HG02970 (cell line): ENCODE results near the gene OR4C45.
"Not testable (repeated sequence)": the region's sequence is repeated elsewhere in the genome, so short reads cannot be mapped to it uniquely, and the experiment has no call there.

Experiments used
- ATAC-seq: cut with Tn5 transposase; IDR thresholded peaks from one replicate; pipeline ENCODE4 v1.9.1; 2021; ENCODE audit warnings: mild to moderate bottlenecking, moderate library complexity, moderate number of reproducible peaks; ENCODE audit not compliant: unreplicated experiment, low FRiP score

The OR4C45 gene

DNA sequence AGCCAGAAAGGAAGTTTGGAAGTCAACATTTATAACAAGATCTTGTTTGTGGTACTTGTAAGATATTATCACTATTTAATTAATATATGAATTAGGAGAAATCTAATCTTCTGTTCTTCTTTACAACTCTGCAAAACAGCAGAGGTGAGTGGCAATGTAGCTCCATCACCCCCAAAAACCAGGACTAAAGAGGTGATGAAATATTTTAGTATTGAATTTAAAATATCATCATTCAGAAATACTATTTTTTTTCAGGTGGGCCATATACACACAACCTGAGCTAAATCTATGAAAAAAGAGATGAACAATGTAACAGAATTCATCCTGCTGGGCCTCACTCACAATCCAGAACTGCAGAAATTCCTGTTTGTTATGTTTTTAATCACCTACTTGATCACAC is at the start of gene OR4C45:
TSS of gene OR4C45 (plus strand) at position 301 of the 400 bp plus-strand sequence.
- no peak for ATAC-seq

DNA sequence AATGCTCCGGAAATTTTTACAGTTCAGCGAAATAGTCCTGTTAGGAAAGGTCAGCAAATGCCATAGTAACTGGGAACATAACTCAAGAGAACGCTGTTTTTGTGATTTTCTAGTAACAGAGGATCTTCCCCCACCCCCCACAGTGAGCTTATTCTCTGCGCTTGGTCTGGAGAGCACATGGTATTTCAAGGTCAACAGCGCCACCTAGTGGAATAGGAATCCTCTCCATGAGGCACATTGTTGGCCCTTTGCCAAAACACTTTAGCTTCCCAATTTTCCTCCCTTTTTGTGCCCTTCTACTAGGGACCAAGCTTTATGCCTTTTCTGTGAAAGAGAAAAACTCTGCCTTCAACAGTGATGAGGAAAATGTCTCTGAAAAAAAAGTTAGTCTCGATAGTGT is 37.1 kb upstream of the OR4C45 start:
- no peak for ATAC-seq

- ATAC-seq = no peak
Measured at GRCh38 chr11:50030193-50030592, 2.5 kb upstream of the OR4C45 start.

- not testable (repeated sequence) for ATAC-seq
Measured at GRCh38 chr11:50036239-50036638, 3.6 kb downstream of the OR4C45 start.

DNA sequence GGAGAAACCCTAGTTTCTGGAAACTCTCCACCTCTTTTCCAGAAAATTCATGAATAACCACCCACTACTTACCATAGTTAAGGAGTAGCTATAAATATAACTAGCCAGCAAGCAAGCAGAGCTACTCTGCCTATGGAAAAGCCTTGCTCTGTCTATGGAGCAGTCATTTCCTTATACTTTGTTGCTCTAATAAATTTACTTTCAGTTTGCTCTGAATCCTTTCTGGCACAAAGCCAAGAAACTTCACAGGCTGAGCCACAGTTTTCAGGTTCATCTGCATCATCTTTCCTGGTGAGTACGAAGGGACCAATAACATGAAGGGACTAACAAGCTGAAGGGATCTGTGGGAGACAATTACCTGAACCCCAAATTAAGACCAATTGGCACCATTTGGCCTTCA is 4.6 kb downstream of the OR4C45 start:
- ATAC-seq = no peak

DNA sequence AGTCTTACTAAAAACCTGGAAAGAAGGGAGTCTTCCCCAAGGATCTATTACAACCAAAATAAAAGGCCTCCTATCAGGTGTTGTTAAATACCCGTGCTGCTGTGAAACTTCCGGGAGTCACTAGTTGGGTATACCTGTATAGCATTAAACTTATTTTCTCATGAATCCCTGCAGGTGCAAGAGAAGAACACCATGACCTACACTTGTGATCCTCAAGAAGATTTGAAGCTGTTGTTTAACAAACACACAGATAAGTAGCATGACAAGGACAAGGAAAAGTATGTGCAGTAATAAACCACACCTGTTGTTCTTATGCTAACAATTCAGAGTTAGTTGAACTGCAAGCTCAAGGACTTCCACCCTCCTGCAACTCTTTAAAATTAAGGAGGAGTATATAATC is 12.0 kb downstream of the OR4C45 start:
- no peak for ATAC-seq

DNA sequence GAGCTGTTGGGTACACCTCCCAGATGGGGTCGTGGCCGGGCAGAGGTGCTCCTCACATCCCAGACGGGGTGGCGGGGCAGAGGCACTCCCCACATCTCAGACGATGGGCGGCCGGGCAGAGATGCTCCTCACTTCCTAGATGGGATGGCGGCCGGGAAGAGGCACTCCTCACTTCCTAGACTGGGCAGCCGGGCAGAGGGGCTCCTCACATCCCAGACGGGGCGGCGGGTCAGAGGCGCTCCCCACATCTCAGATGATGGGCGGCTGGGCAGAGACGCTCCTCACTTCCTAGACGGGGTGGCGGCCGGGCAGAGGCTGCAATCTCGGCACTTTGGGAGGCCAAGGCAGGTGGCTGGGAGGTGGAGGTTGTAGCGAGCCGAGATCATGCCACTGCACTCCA is 30.4 kb downstream of the OR4C45 start:
- ATAC-seq = not testable (repeated sequence)

DNA sequence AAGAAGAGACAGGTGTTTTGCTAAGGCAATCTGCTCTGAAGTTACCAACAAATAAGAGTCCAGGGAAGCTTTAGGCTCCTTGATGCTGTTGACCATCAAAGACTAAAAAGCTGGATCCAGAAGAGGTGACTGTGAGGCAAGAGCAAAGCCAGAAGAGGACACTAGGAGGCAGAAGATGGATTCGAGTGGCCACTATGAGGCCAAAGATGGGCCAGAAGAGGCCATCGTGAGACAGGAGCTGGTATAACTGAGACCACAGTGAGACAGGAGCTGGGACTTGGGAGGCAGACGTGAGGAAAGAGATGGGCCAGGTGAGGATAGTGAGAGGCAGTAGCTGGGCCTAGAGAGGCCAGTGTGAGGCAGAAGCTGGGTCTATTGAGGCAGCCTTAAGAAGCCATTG is 37.7 kb downstream of the OR4C45 start:
- no peak for ATAC-seq

- no peak for ATAC-seq
Measured at GRCh38 chr11:50071584-50072225, 39.0 kb downstream of the OR4C45 start.

DNA sequence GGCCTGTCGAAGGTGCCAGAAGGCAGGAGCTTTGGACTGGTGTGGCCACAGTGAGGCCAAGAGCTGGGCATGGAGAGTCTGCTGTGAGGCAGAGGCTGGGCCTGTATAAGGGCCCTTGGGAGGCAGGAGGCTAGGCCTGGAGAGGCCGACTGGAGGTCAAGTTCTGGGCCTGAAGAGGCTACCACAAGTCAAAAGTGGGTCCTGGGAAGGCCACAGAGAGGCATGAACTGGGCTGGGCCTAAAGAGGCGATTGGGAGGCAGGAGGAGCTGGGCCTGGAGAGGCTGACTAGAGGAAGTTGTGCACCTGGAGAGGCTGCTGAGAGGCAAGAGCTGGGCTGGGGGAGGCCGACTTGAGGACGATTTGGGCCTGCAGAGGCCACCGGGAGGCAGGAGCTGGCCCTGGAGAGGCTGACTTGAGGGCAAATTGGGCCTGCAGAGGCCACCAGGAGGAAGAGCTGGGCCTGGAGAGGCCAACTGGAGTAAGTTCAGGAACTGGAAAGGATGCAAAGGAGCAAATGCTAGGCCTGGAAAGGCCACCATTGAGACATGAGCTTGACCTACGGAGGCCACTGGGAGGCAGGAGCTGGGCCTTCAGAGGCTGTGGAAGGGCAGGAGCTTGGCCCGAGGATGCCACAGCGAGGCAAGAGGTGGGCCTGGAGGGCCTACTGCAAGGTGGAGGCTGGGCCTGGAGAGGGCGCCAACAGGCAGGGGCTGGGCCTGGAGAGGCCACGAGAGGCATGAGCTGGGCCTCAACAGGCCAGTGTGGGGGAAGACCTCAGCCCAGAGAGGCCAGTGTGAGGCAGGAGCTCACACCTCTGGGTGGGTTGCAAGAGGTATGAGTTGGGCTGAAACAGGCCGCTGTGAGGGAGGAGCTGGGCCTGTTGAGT is 39.8 kb downstream of the OR4C45 start:
- ATAC-seq = no peak

DNA sequence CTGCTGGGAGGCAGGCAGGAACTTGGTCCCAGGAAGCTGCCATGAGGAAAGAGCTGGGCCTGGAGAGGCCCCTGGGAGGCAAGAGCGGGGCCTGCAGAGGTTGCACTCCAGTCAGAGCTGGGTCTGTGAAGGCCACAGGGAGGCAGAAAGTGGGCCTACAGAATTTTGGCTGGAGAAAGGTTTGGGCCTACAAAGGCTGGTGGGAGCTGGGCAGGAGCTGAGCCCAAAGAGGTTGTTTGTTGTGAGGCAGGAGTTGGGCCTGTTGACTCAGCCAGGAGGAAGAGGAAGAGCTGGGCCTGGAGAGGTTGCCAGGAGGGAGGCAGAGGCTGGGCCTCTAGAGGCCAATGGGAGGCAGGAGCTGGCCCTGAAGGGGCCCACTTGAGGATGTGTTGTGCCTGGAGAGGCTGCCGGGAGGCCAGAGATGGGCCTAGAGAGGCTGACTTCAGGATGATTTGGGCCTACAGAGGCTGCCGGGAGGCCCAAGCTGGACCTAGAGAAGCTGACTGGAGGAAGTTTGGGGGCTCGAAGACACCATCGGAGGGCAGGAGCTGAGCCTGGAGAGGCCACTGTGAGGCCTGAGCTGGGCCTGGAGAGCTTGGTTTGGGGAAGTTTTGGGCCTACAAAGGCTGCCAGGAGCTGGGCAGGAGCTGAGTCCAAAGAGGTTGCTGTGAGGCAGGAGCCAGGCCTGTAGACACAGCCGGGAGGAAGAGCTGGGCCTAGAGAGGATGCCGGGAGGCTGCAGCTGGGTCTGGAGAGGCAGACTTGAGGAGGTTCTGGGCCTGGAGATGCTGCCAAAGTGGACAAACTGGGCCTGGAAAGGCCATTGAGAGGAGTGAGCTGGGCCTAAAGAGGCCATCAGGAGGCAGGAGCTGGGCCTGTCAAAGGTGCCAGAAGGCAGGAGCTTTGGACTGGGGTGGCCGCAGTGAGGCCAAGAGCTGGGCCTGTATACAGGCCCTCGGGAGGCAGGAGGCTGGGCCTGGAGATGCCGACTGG is 40.7 kb downstream of the OR4C45 start:
- ATAC-seq = no peak

DNA sequence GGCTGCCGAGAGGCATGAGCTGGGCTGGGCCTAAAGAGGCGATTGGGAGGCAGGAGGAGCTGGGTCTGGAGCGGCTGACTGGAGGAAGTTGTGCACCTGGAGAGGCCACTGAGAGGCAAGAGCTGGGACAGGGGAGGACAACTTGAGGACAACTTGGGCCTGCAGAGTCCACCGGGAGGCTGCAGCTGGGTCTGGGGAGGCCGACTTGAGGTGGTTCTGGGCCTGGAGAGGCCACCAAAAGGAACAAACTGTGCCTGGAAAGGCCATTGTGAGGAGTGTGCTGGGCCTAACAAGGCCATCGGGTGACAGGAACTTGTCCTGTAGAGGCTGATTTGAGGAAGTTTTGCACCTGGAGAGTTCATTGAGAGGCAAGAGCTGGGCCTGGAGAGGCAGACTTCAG is 41.5 kb downstream of the OR4C45 start:
- no peak for ATAC-seq

DNA sequence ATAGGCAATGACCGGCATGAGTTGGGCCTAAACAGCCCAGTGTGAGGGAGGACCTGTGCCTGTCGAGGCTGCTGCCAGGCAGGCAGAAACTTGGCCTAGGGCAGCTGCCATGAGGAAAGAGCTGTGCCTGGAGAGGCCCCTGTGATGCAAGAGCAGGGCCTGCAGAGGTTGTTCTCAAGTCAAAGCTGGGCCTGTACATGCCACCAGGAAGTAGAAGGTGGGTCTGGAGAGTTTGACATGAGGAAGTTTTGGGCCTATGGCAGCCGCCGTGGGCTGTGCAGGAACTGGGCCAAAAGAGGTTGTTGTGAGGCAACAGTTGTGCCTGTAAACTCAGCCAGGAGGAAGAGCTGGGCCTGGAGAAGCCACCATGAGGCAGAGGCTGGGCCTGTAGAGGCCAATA is 43.2 kb downstream of the OR4C45 start:
- no peak for ATAC-seq

GRCh38 chr11:50077526-50077925 is 44.9 kb downstream of the OR4C45 start:
- ATAC-seq = no peak

- no peak for ATAC-seq
Measured at GRCh38 chr11:50078001-50078400, 45.3 kb downstream of the OR4C45 start.

DNA sequence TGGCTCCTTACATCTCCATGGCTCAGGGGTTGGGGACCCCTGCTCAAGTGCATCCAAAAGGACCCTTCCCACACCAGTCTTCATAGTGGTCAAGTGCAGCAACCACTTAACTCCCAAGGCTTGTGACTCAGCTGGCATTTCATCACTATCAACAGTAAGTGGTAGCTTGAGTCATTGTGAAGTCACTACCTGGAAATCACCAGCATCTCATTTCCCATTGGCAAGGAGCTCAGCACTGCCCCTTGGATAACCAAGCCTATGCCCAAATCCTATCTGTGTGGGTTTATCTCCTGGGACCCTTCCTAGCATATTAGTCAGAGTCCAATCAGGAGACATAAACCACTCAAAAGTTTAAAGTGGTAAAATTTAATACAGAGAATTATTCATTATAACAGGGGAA is 46.3 kb downstream of the OR4C45 start:
- ATAC-seq = not testable (repeated sequence)

DNA sequence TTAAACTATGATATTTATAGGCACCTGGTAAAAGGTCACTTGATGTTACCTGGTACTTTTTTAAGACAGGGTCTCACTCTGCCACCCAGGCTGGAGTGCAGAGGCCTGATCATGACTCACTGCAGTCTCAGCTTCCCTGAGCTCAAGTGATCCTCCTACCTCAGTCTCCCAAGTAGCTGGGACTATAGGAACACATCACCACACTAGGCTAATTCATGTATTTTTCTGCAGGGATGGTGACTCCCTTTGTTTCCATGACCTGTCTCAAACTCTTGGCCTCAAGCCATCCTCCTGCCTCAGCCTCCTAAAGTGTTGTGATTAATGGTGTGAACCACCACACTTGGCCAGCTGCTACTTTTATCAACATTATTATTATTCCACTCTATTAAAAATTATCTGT is 47.6 kb downstream of the OR4C45 start:
- no peak for ATAC-seq
